H1 (cell line): Measurements from ENCODE around the gene FMNL1. TPM values are rescaled to one million over a fixed set of nuclear protein-coding genes. Genes with fewer than 3 reads are reported as not detected.

Source experiments
- CTCF ChIA-PET: fragments of 300-600 bp; sonication (Branson Sonifier 250); formaldehyde crosslinking; loops from one replicate; lab custom pipeline; 2021; ENCODE audit not compliant: partially characterized antibody; lab: Charles Lee
- POLR2A ChIA-PET: fragments of 300-600 bp; sonication (Branson Sonifier 250); formaldehyde crosslinking; loops from one replicate; lab custom pipeline; 2021; ENCODE audit warnings: inconsistent platforms; ENCODE audit not compliant: partially characterized antibody; lab: Charles Lee
- DNase-seq, 2 experiments: peaks; one replicate each; pipeline versions ENCODE4 v3.0.0 to v3.0.0-alpha.2; 2010 to 2022; ENCODE audit warnings: low spot score in 2 of 2, low read depth in 1 of 2, mixed read lengths in 1 of 2
- FAIRE-seq: peaks from 2 replicates; lab custom pipeline; 2011; peaks lifted over from hg19 to GRCh38; lab: Jason Lieb, UNC
- H2AFZ ChIP-seq: 2 replicates; pipeline ENCODE4 v1.8.1; 2012; ENCODE audit warnings: low read length, inconsistent platforms
- H2AK5ac ChIP-seq: 2 replicates; pipeline ENCODE4 v1.6.1; 2013; ENCODE audit warnings: low read depth, low read length
- H2BK120ac ChIP-seq: replicated peaks from 2 replicates; pipeline ENCODE3; 2013; ENCODE audit warnings: low read depth, low read length, inconsistent platforms
- H2BK12ac ChIP-seq: 2 replicates; pipeline ENCODE4 v1.6.1; 2013; ENCODE audit warnings: low read depth, low read length
- H2BK15ac ChIP-seq: 2 replicates; pipeline ENCODE4 v1.6.1; 2013; ENCODE audit warnings: low read length
- H2BK20ac ChIP-seq: 2 replicates; pipeline ENCODE4 v1.6.1; 2013; ENCODE audit warnings: low read length
- H2BK5ac ChIP-seq: 2 replicates; pipeline ENCODE4 v1.6.1; 2013; ENCODE audit warnings: low read depth, low read length
- H3K14ac ChIP-seq: 2 replicates; pipeline ENCODE4 v1.6.1; 2013; ENCODE audit warnings: inconsistent platforms; ENCODE audit not compliant: insufficient read length
- H3K18ac ChIP-seq: 2 replicates; pipeline ENCODE4 v1.6.1; 2013; ENCODE audit warnings: low read length; ENCODE audit errors: extremely low read depth
- H3K23ac ChIP-seq: 2 replicates; pipeline ENCODE4 v1.6.1; 2013; ENCODE audit warnings: inconsistent platforms; ENCODE audit not compliant: insufficient read length
- H3K23me2 ChIP-seq: 2 replicates; pipeline ENCODE4 v1.6.1; 2013; ENCODE audit warnings: low read depth, low read length
- H3K27ac ChIP-seq: 2 replicates; pipeline ENCODE4 v1.6.1; 2011; ENCODE audit warnings: low read depth, low read length, inconsistent platforms
- H3K27me3 ChIP-seq, 4 experiments: replicated peaks in 1 of 4; 1 replicate in 1 of 4; 2 replicates in 3 of 4; pipeline versions ENCODE4 v1.6.1 to v1.8.1; 2011 to 2013; ENCODE audit warnings: low read length in 3 of 4, mild to moderate bottlenecking in 3 of 4, inconsistent platforms in 2 of 4, mixed read lengths in 2 of 4, moderate library complexity in 1 of 4; ENCODE audit not compliant: control insufficient read depth in 3 of 4, insufficient read depth in 3 of 4; ENCODE audit errors: extremely low read depth in 1 of 4
- H3K36me3 ChIP-seq, 4 experiments: 2 replicates each; pipeline versions ENCODE4 v1.6.1 to v1.8.1; 2011 to 2013; ENCODE audit warnings: mild to moderate bottlenecking in 4 of 4, low read length in 3 of 4, moderate library complexity in 2 of 4, control low read depth in 1 of 4, inconsistent platforms in 1 of 4; ENCODE audit not compliant: insufficient read depth in 4 of 4, control insufficient read depth in 2 of 4
- H3K4ac ChIP-seq: replicated peaks from 2 replicates; pipeline ENCODE3; 2013; ENCODE audit warnings: low read length, low read depth, mixed read lengths, inconsistent platforms; ENCODE audit not compliant: insufficient read length
- H3K4me1 ChIP-seq, 4 experiments: replicated peaks in 1 of 4; 1 replicate in 1 of 4; 2 replicates in 3 of 4; pipeline versions ENCODE4 v1.6.1 to v1.8.1; 2011 to 2013; ENCODE audit warnings: low read length in 3 of 4, inconsistent platforms in 2 of 4, mixed read lengths in 1 of 4; ENCODE audit not compliant: insufficient read depth in 4 of 4, control insufficient read depth in 3 of 4
- H3K4me2 ChIP-seq, 2 experiments: 2 replicates each; pipeline versions ENCODE4 v1.6.1 to v1.8.1; 2011 to 2013; ENCODE audit warnings: low read depth in 2 of 2, low read length in 2 of 2, control low read depth in 1 of 2, inconsistent platforms in 1 of 2, mild to moderate bottlenecking in 1 of 2; ENCODE audit not compliant: insufficient read depth in 1 of 2
- H3K4me3 ChIP-seq, 4 experiments: fragments of 200-600, 300-600 bp in 1 of 4; sonication (generic), shearing (Covaris generic), sonication (Bioruptor Twin) in 1 of 4; 2 replicates each; pipeline versions ENCODE4 v1.5.1 to v1.8.1; 2011 to 2016; ENCODE audit warnings: low read length in 4 of 4, low read depth in 3 of 4, control low read depth in 2 of 4, inconsistent platforms in 2 of 4, mild to moderate bottlenecking in 2 of 4, mixed read lengths in 1 of 4, moderate library complexity in 1 of 4; ENCODE audit not compliant: insufficient read depth in 2 of 4; ENCODE audit errors: extremely low read depth in 1 of 4
- H3K56ac ChIP-seq: replicated peaks from 2 replicates; pipeline ENCODE3; 2013; ENCODE audit warnings: low read depth, mild to moderate bottlenecking, mixed read lengths, low read length, inconsistent platforms; ENCODE audit not compliant: insufficient read length
- H3K79me1 ChIP-seq: 2 replicates; pipeline ENCODE4 v1.6.1; 2013; ENCODE audit warnings: low read depth, low read length, control low read depth
- H3K79me2 ChIP-seq, 2 experiments: 2 replicates each; pipeline versions ENCODE4 v1.6.1 to v1.8.1; 2012 to 2013; ENCODE audit warnings: low read length in 2 of 2, mild to moderate bottlenecking in 2 of 2, inconsistent platforms in 1 of 2; ENCODE audit not compliant: insufficient read depth in 2 of 2, control insufficient read depth in 1 of 2
- H3K9ac ChIP-seq, 4 experiments: replicated peaks in 1 of 4; 1 replicate in 1 of 4; 2 replicates in 3 of 4; pipeline versions ENCODE4 v1.6.1 to v1.8.1; 2011 to 2013; ENCODE audit warnings: low read depth in 3 of 4, low read length in 3 of 4, control low read depth in 2 of 4, mild to moderate bottlenecking in 2 of 4, moderate library complexity in 2 of 4, inconsistent platforms in 1 of 4; ENCODE audit errors: extremely low read depth in 1 of 4
- H3K9me3 ChIP-seq, 2 experiments: 2 replicates each; pipeline versions ENCODE4 v1.6.1 to v1.8.1; 2012 to 2013; ENCODE audit warnings: mild to moderate bottlenecking in 2 of 2, moderate library complexity in 2 of 2, control low read depth in 1 of 2, inconsistent platforms in 1 of 2, low read depth in 1 of 2, low read length in 1 of 2, mixed read lengths in 1 of 2; ENCODE audit not compliant: insufficient read depth in 2 of 2
- H4K20me1 ChIP-seq, 2 experiments: replicated peaks in 1 of 2; 2 replicates each; pipeline versions ENCODE3 to v1.8.1; 2011 to 2013; ENCODE audit warnings: inconsistent platforms in 2 of 2, low read length in 2 of 2, mild to moderate bottlenecking in 1 of 2; ENCODE audit not compliant: insufficient read depth in 2 of 2, control insufficient read depth in 1 of 2
- H4K5ac ChIP-seq: 2 replicates; pipeline ENCODE4 v1.6.1; 2013; ENCODE audit warnings: low read length, low read depth, mixed read lengths, inconsistent platforms; ENCODE audit not compliant: insufficient read length
- H4K8ac ChIP-seq: 2 replicates; pipeline ENCODE4 v1.8.0; 2013; ENCODE audit warnings: mild to moderate bottlenecking, moderate library complexity, low read length, inconsistent platforms; ENCODE audit not compliant: insufficient read depth; ENCODE audit errors: extremely low read depth
- H4K91ac ChIP-seq: replicated peaks from 2 replicates; pipeline ENCODE3; 2013; ENCODE audit warnings: low read length, mixed read lengths, inconsistent platforms; ENCODE audit not compliant: insufficient read length
- ASH2L ChIP-seq: fragments of 200-600, 300-600 bp; sonication (generic); IDR thresholded peaks from one replicate; pipeline ENCODE4 v1.7.1; 2017; ENCODE audit warnings: low read length
- KDM1A ChIP-seq: fragments of 200-600, 300-600 bp; sonication (generic); IDR thresholded peaks from 2 replicates; pipeline ENCODE4 v1.7.1; 2016; ENCODE audit warnings: mild to moderate bottlenecking, low read length, borderline replicate concordance
- KDM4A ChIP-seq: IDR thresholded peaks from one replicate; pipeline ENCODE4 v1.7.1; 2012; ENCODE audit warnings: low read depth, mild to moderate bottlenecking, moderate library complexity, low read length, inconsistent platforms; ENCODE audit not compliant: severe bottlenecking
- SIRT6 ChIP-seq: IDR thresholded peaks from one replicate; pipeline ENCODE4 v1.7.1; 2012; ENCODE audit warnings: low read length, inconsistent platforms
- WGBS, 2 experiments: shearing (Covaris generic) in 1 of 2; methylation state at CpG; one replicate each; pipeline versions ENCODE4 v1.1.6 to v1.1.7; 2013 to 2015; ENCODE audit warnings: low lambda C conversion rate in 2 of 2, mixed read lengths in 2 of 2, inconsistent platforms in 1 of 2, low coverage in 1 of 2, missing lambda C conversion rate in 1 of 2; ENCODE audit not compliant: insufficient replicate concordance in 2 of 2, insufficient coverage in 1 of 2, insufficient read length in 1 of 2; ENCODE audit errors: extremely low coverage in 1 of 2, missing lambda C conversion rate in 1 of 2; 5-methylcytosine and 5-hydroxymethylcytosine counted together
- polyA plus RNA-seq, 7 experiments: library from polyadenylated mRNA; depleted of rRNA in 3 of 7; stranded (reverse) in 5 of 7; unstranded in 2 of 7; fragments of >200 nt in 5 of 7; fragments of 200-250 nt in 2 of 7; gene quantifications; 1 replicate in 5 of 7; 2 replicates in 1 of 7; 4 replicates in 1 of 7; pipeline versions ENCODE4 v1.2.1 to v1.2.3, GENCODE V29; 2011 to 2013; ENCODE audit warnings: missing spikeins in 2 of 7, mixed read lengths in 2 of 7
- total RNA-seq: library from RNA; stranded (reverse); fragmentation: NEBNext Ultra II Directional; extraction: Animal tissue kit (Norgen Biotek cat#: 25700); gene quantifications from 2 replicates; pipeline ENCODE4 v1.2.1, GENCODE V29; 2021

Gene FMNL1
- total and polyA plus RNA-seq, 2 of the 8 experiments (the other 6 are each of a cell fraction or from before 2014, with no cell fraction given) = 2.5 to 8.6 TPM

- Histone ChIP-seq H2BK15ac (no peak overlapping the region), H2BK5ac (no peak overlapping the region), H2BK20ac (no peak overlapping the region), H3K23me2 (peaks cover 6% of the 10 kb centered on the region), H3K9me3 (no peaks in the 10 kb centered on the region), H3K4me2 (no peak overlapping the region), H3K27me3 (peaks cover 0 to 5% (median 2%) of the 10 kb centered on the region in 4 experiments; a peak in 3 of 7 replicates), H3K4me1 (peaks cover 4 to 19% (median 13%) of the 10 kb centered on the region in 4 experiments), H3K36me3 (peaks cover 0 to 4% (median 0%) of the 10 kb centered on the region in 4 experiments; a peak in 1 of 8 replicates), H3K4me3 (no peak overlapping the region), H3K56ac (no peak overlapping the region), H2AFZ (no peak overlapping the region), H3K79me2 (no peaks in the 10 kb centered on the region), H3K4ac (no peak overlapping the region), H4K5ac (no peak overlapping the region), H3K79me1 (no peaks in the 10 kb centered on the region), H2BK120ac (no peak overlapping the region), H4K20me1 (no peaks in the 10 kb centered on the region), H3K27ac (no peak overlapping the region), H4K91ac (no peak overlapping the region), H2BK12ac (no peak overlapping the region), H3K9ac (no peak overlapping the region), H4K8ac (no peak overlapping the region), H3K18ac (no peak overlapping the region), H3K14ac (no peak overlapping the region), H3K23ac (no peak overlapping the region), H2AK5ac (no peak overlapping the region)
- TF ChIP-seq SIRT6 = no peak
- TF ChIP-seq KDM4A = no peak
- TF ChIP-seq ASH2L = no peak
- TF ChIP-seq KDM1A = no peak
- FAIRE-seq (no peak), DNase-seq (no peak)
- WGBS, 2 experiments = 54% methylated on average over 5 of the region's 5 CpGs; no CpG with 5 or more reads in 1 of the 2 experiments
- ChIA-PET POLR2A (interaction anchor here (1.4 to 6.2 kb wide), 4 partner anchors 11 to 111 kb away, joined by 4 to 43 read pairs (median 4); partner anchors contain the start of gene HEXIM1), CTCF (interaction anchor here (2.0 to 21.3 kb wide), 5 partner anchors 9 to 40 kb away, joined by 12 to 362 read pairs (median 54); partner anchors contain the start of gene FMNL1)
Observed at GRCh38 chr17:45258981-45259380, 37.3 kb downstream of the FMNL1 start.
